ENCODE measurements around the gene SBNO2. TPM values are rescaled to one million over a fixed set of nuclear protein-coding genes. Genes with fewer than 3 reads are reported as not detected.

SBNO2 gene
- total and polyA plus RNA-seq, 2 donors (not counting 3 experiments of a cell fraction or from before 2014, with no cell fraction given) = 31.4 to 65.7 TPM

DNA sequence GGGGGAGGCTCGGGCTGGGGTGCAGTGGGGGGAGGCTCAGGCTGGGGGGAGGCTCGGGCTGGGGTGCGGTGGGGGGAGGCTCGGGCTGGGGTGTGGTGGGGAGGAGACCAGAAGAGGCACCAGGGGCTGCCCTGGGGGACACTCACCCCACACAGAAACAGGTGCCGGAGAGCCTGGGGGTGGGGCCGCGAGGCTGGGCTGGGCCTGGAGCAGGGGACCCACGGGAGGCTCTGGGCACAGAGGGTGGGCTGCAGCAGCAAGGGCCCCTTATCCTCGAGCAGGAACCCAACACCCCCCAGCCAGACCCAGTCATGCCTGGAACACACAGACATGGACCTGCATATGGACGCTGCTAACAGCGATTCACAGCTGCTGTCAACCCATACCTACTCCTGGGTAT lies 35.9 kb downstream of the SBNO2 start:
- dilution Hi-C loops (cut with MboI; ENCODE audit: extremely low pct_ligation_motif_present, low sequenced_read_pairs) = no loop called here
- CTCF ChIA-PET = no interaction called here
- POLR2A ChIA-PET = no interaction called here
- no peak overlapping the region for H2AFZ ChIP-seq (ENCODE audit: low read depth, low read length)
- no peaks in the 10 kb centered on the region for H3K9me1 ChIP-seq (replicated peaks; ENCODE audit: control insufficient read depth, extremely low read depth, insufficient read depth, low read length)
- H3K27me3 ChIP-seq (ENCODE audit: control insufficient read depth in 2 of 2, insufficient read depth in 2 of 2, low read length in 2 of 2) = no peaks in the 10 kb centered on the region
- no peak for TF ChIP-seq EZH2 (IDR thresholded peaks at IDR 0.05; ENCODE audit: borderline replicate concordance, low read depth, low read length, severe bottlenecking)
- no peak for DNase-seq (ENCODE audit: low read depth, low spot score)
- no TSS peak for BruUV-seq (replicated peaks)
- H3K36me3 ChIP-seq (ENCODE audit: control insufficient read depth in 2 of 2, extremely low read depth in 1 of 2, insufficient read depth in 2 of 2, low read length in 2 of 2) = peaks cover 0 to 4% of the 10 kb centered on the region in 2 experiments
- H3K4me3 ChIP-seq (replicated peaks in 1 of 3; ENCODE audit: insufficient read depth in 1 of 3, low read depth in 1 of 3, low read length in 3 of 3) = no peak overlapping the region
- FAIRE-seq = no peak
- peaks cover 8% of the 10 kb centered on the region for H3K79me2 ChIP-seq (ENCODE audit: control insufficient read depth, insufficient read depth, low read length)
- H3K4me1 ChIP-seq (ENCODE audit: control insufficient read depth, extremely low read depth, insufficient read depth, low read length) = no peaks in the 10 kb centered on the region
- intact Hi-C loops (cut with micrococcal nuclease) = no loop called here
- no peaks in the 10 kb centered on the region for H3K9me3 ChIP-seq (replicated peaks; ENCODE audit: control insufficient read depth, insufficient read depth, low read length)
- no peaks in the 10 kb centered on the region for H4K20me1 ChIP-seq (replicated peaks; ENCODE audit: control insufficient read depth, extremely low read depth, insufficient read depth, low read length)
- H3K9ac ChIP-seq (replicated peaks; ENCODE audit: extremely low read depth, insufficient read depth, low read length) = no peak overlapping the region
- H3K27ac ChIP-seq (ENCODE audit: insufficient read depth, low read depth, low read length) = no peak overlapping the region
- H3K4me2 ChIP-seq (ENCODE audit: insufficient read depth, low read length) = no peak overlapping the region

DNA sequence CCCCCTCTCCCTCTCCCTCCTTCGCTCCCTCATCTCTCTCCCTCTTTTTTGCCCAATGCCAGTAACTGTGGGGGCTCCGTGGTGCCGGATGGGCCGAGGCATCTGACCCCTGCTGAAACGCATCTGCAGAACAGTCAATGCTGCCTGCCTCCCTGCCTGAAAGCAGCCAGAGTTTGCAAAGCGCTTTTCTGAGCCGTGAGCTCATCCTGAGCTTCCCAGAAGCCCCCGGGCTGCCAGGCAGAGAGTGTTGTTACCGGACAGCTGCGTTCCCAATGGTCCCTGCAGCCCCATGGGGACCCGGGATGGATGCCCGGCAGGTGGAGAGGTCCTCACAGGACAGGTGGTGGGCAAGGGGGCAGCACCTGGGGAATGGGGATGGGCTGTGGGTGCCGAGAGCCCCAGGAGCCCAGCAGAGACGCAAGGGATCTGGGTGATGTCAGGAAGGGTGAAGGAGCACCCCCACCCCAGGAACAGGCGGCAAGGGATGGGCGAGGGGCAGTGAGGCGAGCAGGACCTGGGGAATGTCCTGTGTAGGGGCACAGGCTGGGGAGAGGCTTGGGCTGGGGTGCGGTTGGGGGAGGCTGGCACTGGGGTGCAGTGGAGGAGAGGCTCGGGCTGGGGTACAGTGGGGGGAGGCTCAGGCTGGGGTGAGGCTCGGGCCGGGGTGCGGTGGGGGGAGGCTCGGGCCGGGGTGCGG lies 37.3 kb downstream of the SBNO2 start:
- peaks cover 8% of the 10 kb centered on the region for H3K79me2 ChIP-seq (ENCODE audit: control insufficient read depth, insufficient read depth, low read length)
- no peak overlapping the region for H3K4me2 ChIP-seq (ENCODE audit: insufficient read depth, low read length)
- dilution Hi-C loops (cut with MboI; ENCODE audit: extremely low pct_ligation_motif_present, low sequenced_read_pairs) (no loop called here), intact Hi-C loops (cut with micrococcal nuclease) (no loop called here)
- H3K36me3 ChIP-seq (ENCODE audit: control insufficient read depth in 2 of 2, extremely low read depth in 1 of 2, insufficient read depth in 2 of 2, low read length in 2 of 2) = no peaks in the 10 kb centered on the region
- no peak overlapping the region for H3K9ac ChIP-seq (replicated peaks; ENCODE audit: extremely low read depth, insufficient read depth, low read length)
- no peaks in the 10 kb centered on the region for H3K9me3 ChIP-seq (replicated peaks; ENCODE audit: control insufficient read depth, insufficient read depth, low read length)
- FAIRE-seq (no peak), DNase-seq (ENCODE audit: low read depth, low spot score) (no peak)
- peaks cover 9% of the 10 kb centered on the region for H3K4me1 ChIP-seq (ENCODE audit: control insufficient read depth, extremely low read depth, insufficient read depth, low read length)
- TF ChIP-seq, protein P1, sequence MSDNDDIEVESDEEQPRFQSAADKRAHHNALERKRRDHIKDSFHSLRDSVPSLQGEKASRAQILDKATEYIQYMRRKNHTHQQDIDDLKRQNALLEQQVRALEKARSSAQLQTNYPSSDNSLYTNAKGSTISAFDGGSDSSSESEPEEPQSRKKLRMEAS (IDR thresholded peaks at IDR 0.05; ENCODE audit: insufficient read depth, insufficient read length) = no peak
- TF ChIP-seq FOS (IDR thresholded peaks at IDR 0.05; ENCODE audit: borderline replicate concordance, insufficient read depth, low read length) = no peak
- TF ChIP-seq CTCF (IDR thresholded peaks at IDR 0.05; ENCODE audit: extremely low read depth in 1 of 2, insufficient read depth in 1 of 2, low read depth in 1 of 2, low read length in 2 of 2) = no peak
- TF ChIP-seq GATA2 (IDR thresholded peaks at IDR 0.05; ENCODE audit: insufficient read depth, insufficient read length, low read depth, low read length) = no peak
- no peak for TF ChIP-seq JUN (IDR thresholded peaks at IDR 0.05; ENCODE audit: borderline replicate concordance, insufficient read depth, insufficient read length, low read depth)
- no peak for TF ChIP-seq EZH2 (IDR thresholded peaks at IDR 0.05; ENCODE audit: borderline replicate concordance, low read depth, low read length, severe bottlenecking)
- TF ChIP-seq MYC (IDR thresholded peaks at IDR 0.05; ENCODE audit: low read depth, low read length) = no peak
- TF ChIP-seq POLR2AphosphoS5 (IDR thresholded peaks at IDR 0.05; ENCODE audit: insufficient read depth, low read depth, low read length) = no peak
- no peak for TF ChIP-seq POLR2A (IDR thresholded peaks at IDR 0.05; ENCODE audit: low read depth, low read length)
- CTCF ChIA-PET = no interaction called here
- no TSS peak for BruUV-seq (replicated peaks)
- no peak overlapping the region for H3K27ac ChIP-seq (ENCODE audit: insufficient read depth, low read depth, low read length)
- no peaks in the 10 kb centered on the region for H3K9me1 ChIP-seq (replicated peaks; ENCODE audit: control insufficient read depth, extremely low read depth, insufficient read depth, low read length)
- no peaks in the 10 kb centered on the region for H4K20me1 ChIP-seq (replicated peaks; ENCODE audit: control insufficient read depth, extremely low read depth, insufficient read depth, low read length)
- no peak overlapping the region for H3K4me3 ChIP-seq (replicated peaks in 1 of 3; ENCODE audit: insufficient read depth in 1 of 3, low read depth in 1 of 3, low read length in 3 of 3)
- no peaks in the 10 kb centered on the region for H3K27me3 ChIP-seq (ENCODE audit: control insufficient read depth in 2 of 2, insufficient read depth in 2 of 2, low read length in 2 of 2)
- no peak overlapping the region for H2AFZ ChIP-seq (ENCODE audit: low read depth, low read length)
- POLR2A ChIA-PET = no interaction called here

All from endothelial cell of umbilical vein (primary cell).